SU-DHL-6 (cell line): ENCODE results near the gene ISLR.

Experiments
- CTCF ChIP-seq: fragments of 200-600 bp; sonication (generic); IDR thresholded peaks from one replicate; pipeline ENCODE4 v1.5.1; 2017; ENCODE audit warnings: antibody characterized with exemption, mild to moderate bottlenecking, low read length, moderate library complexity; ENCODE audit not compliant: insufficient read depth, poor library complexity, severe bottlenecking
- EZH2phosphoT487 ChIP-seq: fragments of 200-600 bp; sonication (generic), shearing (Covaris generic); conservative IDR thresholded peaks from 2 replicates; pipeline ENCODE4 v1.6.1; 2018; ENCODE audit warnings: mild to moderate bottlenecking, antibody characterized with exemption, low read length, moderate library complexity, mixed read lengths

GRCh38 chr15:74208901-74209559, 35.5 kb downstream of the ISLR start:
- TF ChIP-seq CTCF: no peak
- TF ChIP-seq EZH2phosphoT487: no peak
